ENCODE measurements around the gene PTPRN2.

- TF ChIP-seq CTCF (conservative IDR thresholded peaks at IDR 0.05 in 1 of 2, IDR thresholded peaks at IDR 0.05 in 1 of 2; ENCODE audit: low read depth in 1 of 2, low read length in 2 of 2) (no peak), EZH2 (IDR thresholded peaks at IDR 0.05; ENCODE audit: low read length, missing control alignments) (no peak)
These were observed 1047.6 kb downstream of the PTPRN2 start for GRCh38 chr7:157540020-157540419.

All from fibroblast of lung (primary cell).